ENCODE results near the gene WDR73. TPM values are rescaled to one million over a fixed set of nuclear protein-coding genes. Genes with fewer than 3 reads are reported as not detected.

The WDR73 gene
- total RNA-seq, 1 donor, result 26.8 TPM

GRCh38 chr15:84606653-84607120, 47.4 kb downstream of the WDR73 start:
- no peak for TF ChIP-seq CTCF (IDR thresholded peaks at IDR 0.05; ENCODE audit: insufficient read depth, low read length)
- no peak for DNase-seq (ENCODE audit: low read depth)

GRCh38 chr15:84605554-84605882, 48.6 kb downstream of the WDR73 start:
- DNase-seq (ENCODE audit: low read depth), result no peak
- TF ChIP-seq CTCF (IDR thresholded peaks at IDR 0.05; ENCODE audit: insufficient read depth, low read length), result no peak
- no peak overlapping the region for H3K4me3 ChIP-seq (ENCODE audit: low read depth, low read length)

More at GRCh38 chr15:84606653-84607120, 47.4 kb downstream of the WDR73 start:
- no peak overlapping the region for H3K4me3 ChIP-seq (ENCODE audit: low read depth, low read length)

- no peak for DNase-seq (ENCODE audit: low read depth)
- no peak for TF ChIP-seq CTCF (IDR thresholded peaks at IDR 0.05; ENCODE audit: insufficient read depth, low read length)
- no peak overlapping the region for H3K4me3 ChIP-seq (ENCODE audit: low read depth, low read length)
These were observed 49.1 kb downstream of the WDR73 start for GRCh38 chr15:84604826-84605553.

GRCh38 chr15:84603630-84604379, 50.3 kb downstream of the WDR73 start:
- H3K4me3 ChIP-seq (ENCODE audit: low read depth, low read length), result no peak overlapping the region
- TF ChIP-seq CTCF (IDR thresholded peaks at IDR 0.05; ENCODE audit: insufficient read depth, low read length), result no peak
- no peak for DNase-seq (ENCODE audit: low read depth)

DNA sequence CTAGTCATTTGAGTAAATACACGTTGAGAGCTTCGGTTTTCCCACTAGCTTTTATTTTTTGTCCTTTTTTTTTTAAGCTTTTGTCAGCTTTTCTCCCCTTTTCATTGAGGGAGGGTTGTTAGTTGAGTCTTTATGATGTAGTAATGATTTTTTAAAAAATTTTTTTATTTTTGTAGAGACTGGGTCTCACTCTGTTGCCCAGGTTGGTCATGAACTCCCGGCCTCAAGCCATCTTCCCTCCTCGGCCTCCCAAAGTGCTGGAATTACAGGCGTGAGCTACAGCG, 52.6 kb downstream of the WDR73 start:
- peak overlapping the region; percentile 93 for H3K4me3 ChIP-seq (ENCODE audit: low read depth, low read length)
- DNase-seq (ENCODE audit: low read depth), result no peak
- TF ChIP-seq CTCF (IDR thresholded peaks at IDR 0.05; ENCODE audit: insufficient read depth, low read length), result no peak

GRCh38 chr15:84600687-84601554, 53.2 kb downstream of the WDR73 start, which contains the start of gene ZSCAN2:
ZSCAN2 (plus strand) TSS chr15:84601009; CDS start chr15:84603928, 2,919 bp downstream.
- TF ChIP-seq CTCF (IDR thresholded peaks at IDR 0.05; ENCODE audit: insufficient read depth, low read length), result no peak
- H3K4me3 ChIP-seq (ENCODE audit: low read depth, low read length), result peak within 1 kb of the TSS; percentile 93
- DNase-seq (ENCODE audit: low read depth), result peak; percentile 88

Measured in fibroblast of the aortic adventitia (primary cell).